WTC11 (cell line): ENCODE measurements around the gene RYR1. TPM values are rescaled to one million over a fixed set of nuclear protein-coding genes. Genes with fewer than 3 reads are reported as not detected.

Experiments used
- ATAC-seq: fragments of 200-7000 bp; cut with Tn5 transposase; 2 replicates; pipeline ENCODE4 v1.10.0; 2021; ENCODE audit warnings: mild to moderate bottlenecking, moderate library complexity
- CTCF ChIA-PET: fragments of 300-600 bp; sonication (Branson Sonifier 250); formaldehyde crosslinking; loops from one replicate; lab custom pipeline; 2021; ENCODE audit warnings: antibody characterized with exemption; lab: Charles Lee
- POLR2A ChIA-PET: fragments of 350-600 bp; sonication (Branson Sonifier 250); formaldehyde crosslinking; loops from one replicate; lab custom pipeline; 2021; ENCODE audit warnings: antibody characterized with exemption; lab: Charles Lee
- DNase-seq: peaks from one replicate; pipeline ENCODE4 v3.0.0; 2021; ENCODE audit warnings: low spot score
- H3K27ac Mint-ChIP-seq: 2 replicates; pipeline ENCODE4 v1.8.0; 2021; ENCODE audit warnings: mixed read lengths
- H3K27me3 Mint-ChIP-seq: 2 replicates; pipeline ENCODE4 v1.8.0; 2021; ENCODE audit warnings: low read depth, mild to moderate bottlenecking, moderate library complexity, mixed read lengths
- H3K36me3 Mint-ChIP-seq: 2 replicates; pipeline ENCODE4 v1.8.0; 2021; ENCODE audit warnings: mixed read lengths
- H3K4me1 Mint-ChIP-seq: 2 replicates; pipeline ENCODE4 v1.8.0; 2022; ENCODE audit warnings: mixed read lengths
- H3K4me3 Mint-ChIP-seq: 2 replicates; pipeline ENCODE4 v1.8.0; 2021; ENCODE audit warnings: mild to moderate bottlenecking, moderate library complexity, mixed read lengths
- H3K9me3 Mint-ChIP-seq: 2 replicates; pipeline ENCODE4 v1.8.0; 2021; ENCODE audit warnings: mixed read lengths
- CREM ChIP-seq: sonication (generic); formaldehyde crosslinking; IDR thresholded peaks from 2 replicates; pipeline ENCODE4 v1.8.1; 2022; ENCODE audit warnings: mild to moderate bottlenecking, missing genetic modification reagents, moderate library complexity
- ESRRA ChIP-seq: sonication (generic); formaldehyde crosslinking; IDR thresholded peaks from 2 replicates; pipeline ENCODE4 v1.8.1; 2022; ENCODE audit warnings: mild to moderate bottlenecking, missing genetic modification reagents, borderline replicate concordance
- ETV6 ChIP-seq: sonication (generic); formaldehyde crosslinking; IDR thresholded peaks from 2 replicates; pipeline ENCODE4 v1.8.1; 2022; ENCODE audit warnings: mild to moderate bottlenecking, missing genetic modification reagents
- MXD4 ChIP-seq: fragments of 250-450 bp; sonication (Bioruptor Pico); IDR thresholded peaks from 2 replicates; pipeline ENCODE4 v1.8.0; 2021; ENCODE audit warnings: mild to moderate bottlenecking, moderate library complexity, borderline replicate concordance
- MYBL2 ChIP-seq: sonication (generic); formaldehyde crosslinking; IDR thresholded peaks from 2 replicates; pipeline ENCODE4 v1.8.1; 2023; ENCODE audit warnings: mild to moderate bottlenecking, moderate library complexity, missing genetic modification reagents
- NFE2L1 ChIP-seq: sonication (generic); formaldehyde crosslinking; IDR thresholded peaks from 2 replicates; pipeline ENCODE4 v1.8.1; 2023; ENCODE audit warnings: missing genetic modification reagents
- PRRX2 ChIP-seq: fragments of 250-450 bp; sonication (Bioruptor Pico); IDR thresholded peaks from 2 replicates; pipeline ENCODE4 v1.8.0; 2021; ENCODE audit warnings: mild to moderate bottlenecking
- SP1 ChIP-seq: sonication (generic); formaldehyde crosslinking; conservative IDR thresholded peaks from 2 replicates; pipeline ENCODE4 v1.8.1; 2022; ENCODE audit warnings: missing genetic modification reagents
- ZBTB21 ChIP-seq: sonication (generic); formaldehyde crosslinking; IDR thresholded peaks from 2 replicates; pipeline ENCODE4 v1.8.1; 2023; ENCODE audit warnings: mild to moderate bottlenecking, missing genetic modification reagents, borderline replicate concordance
- ZNF232 ChIP-seq: sonication (generic); formaldehyde crosslinking; IDR thresholded peaks from 2 replicates; pipeline ENCODE4 v1.8.0; 2022; ENCODE audit warnings: mild to moderate bottlenecking, missing genetic modification reagents
- ZNF263 ChIP-seq: sonication (generic); formaldehyde crosslinking; IDR thresholded peaks from 2 replicates; pipeline ENCODE4 v1.8.1; 2022; ENCODE audit warnings: low read depth, mild to moderate bottlenecking, moderate library complexity, missing genetic modification reagents
- ZNF423 ChIP-seq: fragments of 250-450 bp; sonication (Bioruptor Pico); IDR thresholded peaks from 2 replicates; pipeline ENCODE4 v2.1.2; 2022; ENCODE audit warnings: mild to moderate bottlenecking, moderate library complexity
- total RNA-seq: library from RNA; stranded (reverse); gene quantifications from 3 replicates; pipeline ENCODE4 v1.2.3, GENCODE V29; 2021
- TF ChIP-seq, protein P1 (sequence below): sonication (generic); formaldehyde crosslinking; conservative IDR thresholded peaks from 2 replicates; pipeline ENCODE4 v1.8.1; 2023; ENCODE audit warnings: mild to moderate bottlenecking, low read depth, missing genetic modification reagents, moderate library complexity
- TF ChIP-seq, protein P2 (sequence below): sonication (generic); formaldehyde crosslinking; IDR thresholded peaks from 2 replicates; pipeline ENCODE4 v1.8.1; 2022; ENCODE audit warnings: low read depth, mild to moderate bottlenecking, moderate library complexity, missing genetic modification reagents, borderline replicate concordance
- TF ChIP-seq, protein P3 (sequence below): sonication (generic); formaldehyde crosslinking; IDR thresholded peaks from 2 replicates; pipeline ENCODE4 v1.8.0; 2023; ENCODE audit warnings: mild to moderate bottlenecking, missing genetic modification reagents
- TF ChIP-seq, protein P4 (sequence below): sonication (generic); formaldehyde crosslinking; IDR thresholded peaks from 2 replicates; pipeline ENCODE4 v1.8.1; 2022; ENCODE audit warnings: missing genetic modification reagents, borderline replicate concordance

RYR1 gene
- total RNA-seq, 1 experiment from 2014 or later = 24.2 TPM

- Mint-ChIP-seq H3K27ac (no peak overlapping the region; the same call in none of the 2 replicates), H3K9me3 (no peaks in the 10 kb centered on the region)
- no peak for DNase-seq
- CTCF ChIA-PET = no interaction called here
- TF ChIP-seq, protein P1, sequence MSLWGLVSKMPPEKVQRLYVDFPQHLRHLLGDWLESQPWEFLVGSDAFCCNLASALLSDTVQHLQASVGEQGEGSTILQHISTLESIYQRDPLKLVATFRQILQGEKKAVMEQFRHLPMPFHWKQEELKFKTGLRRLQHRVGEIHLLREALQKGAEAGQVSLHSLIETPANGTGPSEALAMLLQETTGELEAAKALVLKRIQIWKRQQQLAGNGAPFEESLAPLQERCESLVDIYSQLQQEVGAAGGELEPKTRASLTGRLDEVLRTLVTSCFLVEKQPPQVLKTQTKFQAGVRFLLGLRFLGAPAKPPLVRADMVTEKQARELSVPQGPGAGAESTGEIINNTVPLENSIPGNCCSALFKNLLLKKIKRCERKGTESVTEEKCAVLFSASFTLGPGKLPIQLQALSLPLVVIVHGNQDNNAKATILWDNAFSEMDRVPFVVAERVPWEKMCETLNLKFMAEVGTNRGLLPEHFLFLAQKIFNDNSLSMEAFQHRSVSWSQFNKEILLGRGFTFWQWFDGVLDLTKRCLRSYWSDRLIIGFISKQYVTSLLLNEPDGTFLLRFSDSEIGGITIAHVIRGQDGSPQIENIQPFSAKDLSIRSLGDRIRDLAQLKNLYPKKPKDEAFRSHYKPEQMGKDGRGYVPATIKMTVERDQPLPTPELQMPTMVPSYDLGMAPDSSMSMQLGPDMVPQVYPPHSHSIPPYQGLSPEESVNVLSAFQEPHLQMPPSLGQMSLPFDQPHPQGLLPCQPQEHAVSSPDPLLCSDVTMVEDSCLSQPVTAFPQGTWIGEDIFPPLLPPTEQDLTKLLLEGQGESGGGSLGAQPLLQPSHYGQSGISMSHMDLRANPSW (CRISPR knock-in tag) = no peak
- no peak for TF ChIP-seq CREM (CRISPR knock-in tag)
- TF ChIP-seq SP1 (CRISPR knock-in tag) = no peak
- TF ChIP-seq, protein P2, sequence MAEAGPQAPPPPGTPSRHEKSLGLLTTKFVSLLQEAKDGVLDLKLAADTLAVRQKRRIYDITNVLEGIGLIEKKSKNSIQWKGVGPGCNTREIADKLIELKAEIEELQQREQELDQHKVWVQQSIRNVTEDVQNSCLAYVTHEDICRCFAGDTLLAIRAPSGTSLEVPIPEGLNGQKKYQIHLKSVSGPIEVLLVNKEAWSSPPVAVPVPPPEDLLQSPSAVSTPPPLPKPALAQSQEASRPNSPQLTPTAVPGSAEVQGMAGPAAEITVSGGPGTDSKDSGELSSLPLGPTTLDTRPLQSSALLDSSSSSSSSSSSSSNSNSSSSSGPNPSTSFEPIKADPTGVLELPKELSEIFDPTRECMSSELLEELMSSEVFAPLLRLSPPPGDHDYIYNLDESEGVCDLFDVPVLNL (CRISPR knock-in tag) = no peak
- no peak for TF ChIP-seq ZBTB21
- no peak for TF ChIP-seq MYBL2 (CRISPR knock-in tag)
- no peak for TF ChIP-seq ZNF423 (CRISPR knock-in tag)
- TF ChIP-seq ETV6 (CRISPR knock-in tag) = no peak
- TF ChIP-seq, protein P3, sequence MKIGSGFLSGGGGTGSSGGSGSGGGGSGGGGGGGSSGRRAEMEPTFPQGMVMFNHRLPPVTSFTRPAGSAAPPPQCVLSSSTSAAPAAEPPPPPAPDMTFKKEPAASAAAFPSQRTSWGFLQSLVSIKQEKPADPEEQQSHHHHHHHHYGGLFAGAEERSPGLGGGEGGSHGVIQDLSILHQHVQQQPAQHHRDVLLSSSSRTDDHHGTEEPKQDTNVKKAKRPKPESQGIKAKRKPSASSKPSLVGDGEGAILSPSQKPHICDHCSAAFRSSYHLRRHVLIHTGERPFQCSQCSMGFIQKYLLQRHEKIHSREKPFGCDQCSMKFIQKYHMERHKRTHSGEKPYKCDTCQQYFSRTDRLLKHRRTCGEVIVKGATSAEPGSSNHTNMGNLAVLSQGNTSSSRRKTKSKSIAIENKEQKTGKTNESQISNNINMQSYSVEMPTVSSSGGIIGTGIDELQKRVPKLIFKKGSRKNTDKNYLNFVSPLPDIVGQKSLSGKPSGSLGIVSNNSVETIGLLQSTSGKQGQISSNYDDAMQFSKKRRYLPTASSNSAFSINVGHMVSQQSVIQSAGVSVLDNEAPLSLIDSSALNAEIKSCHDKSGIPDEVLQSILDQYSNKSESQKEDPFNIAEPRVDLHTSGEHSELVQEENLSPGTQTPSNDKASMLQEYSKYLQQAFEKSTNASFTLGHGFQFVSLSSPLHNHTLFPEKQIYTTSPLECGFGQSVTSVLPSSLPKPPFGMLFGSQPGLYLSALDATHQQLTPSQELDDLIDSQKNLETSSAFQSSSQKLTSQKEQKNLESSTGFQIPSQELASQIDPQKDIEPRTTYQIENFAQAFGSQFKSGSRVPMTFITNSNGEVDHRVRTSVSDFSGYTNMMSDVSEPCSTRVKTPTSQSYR = no peak
- no peak for TF ChIP-seq NFE2L1 (CRISPR knock-in tag)
- no peak for TF ChIP-seq ESRRA
- TF ChIP-seq, protein P4, sequence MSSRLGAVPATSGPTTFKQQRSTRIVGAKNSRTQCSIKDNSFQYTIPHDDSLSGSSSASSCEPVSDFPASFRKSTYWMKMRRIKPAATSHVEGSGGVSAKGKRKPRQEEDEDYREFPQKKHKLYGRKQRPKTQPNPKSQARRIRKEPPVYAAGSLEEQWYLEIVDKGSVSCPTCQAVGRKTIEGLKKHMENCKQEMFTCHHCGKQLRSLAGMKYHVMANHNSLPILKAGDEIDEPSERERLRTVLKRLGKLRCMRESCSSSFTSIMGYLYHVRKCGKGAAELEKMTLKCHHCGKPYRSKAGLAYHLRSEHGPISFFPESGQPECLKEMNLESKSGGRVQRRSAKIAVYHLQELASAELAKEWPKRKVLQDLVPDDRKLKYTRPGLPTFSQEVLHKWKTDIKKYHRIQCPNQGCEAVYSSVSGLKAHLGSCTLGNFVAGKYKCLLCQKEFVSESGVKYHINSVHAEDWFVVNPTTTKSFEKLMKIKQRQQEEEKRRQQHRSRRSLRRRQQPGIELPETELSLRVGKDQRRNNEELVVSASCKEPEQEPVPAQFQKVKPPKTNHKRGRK (CRISPR knock-in tag) = no peak
- TF ChIP-seq PRRX2 (CRISPR knock-in tag) = no peak
- TF ChIP-seq MXD4 (CRISPR knock-in tag) = no peak
- TF ChIP-seq ZNF232 (CRISPR knock-in tag) = no peak
- no peak for TF ChIP-seq ZNF263 (CRISPR knock-in tag)
- TF ChIP-seq, all 79 proteins: peak for 0
- no peaks in the 10 kb centered on the region for H3K27me3 Mint-ChIP-seq
- ATAC-seq = no peak
- no peak overlapping the region for H3K4me3 Mint-ChIP-seq
- peaks cover 16% of the 10 kb centered on the region for H3K36me3 Mint-ChIP-seq
- POLR2A ChIA-PET = interaction anchor here (0.7 kb wide), 1 partner anchor 1601 kb away, joined by 12 read pairs; no protein-coding TSS in a partner anchor
- no peaks in the 10 kb centered on the region for H3K4me1 Mint-ChIP-seq
Observed at GRCh38 chr19:38559428-38560401, 126.2 kb downstream of the RYR1 start.
